ENCODE measurements around the gene NR5A1. TPM values are rescaled to one million over a fixed set of nuclear protein-coding genes. Genes with fewer than 3 reads are reported as not detected.

NR5A1 gene
- total RNA-seq, 2 experiments from 2014 or later, result not detected

- peak overlapping the region; percentile 58 for H3K4me3 Mint-ChIP-seq
- no peak for ATAC-seq
These were observed 11.8 kb downstream of the NR5A1 start for GRCh38 chr9:124495126-124496074.

GRCh38 chr9:124493794-124494479 is 13.3 kb downstream of the NR5A1 start:
- Mint-ChIP-seq H3K4me3 (no peak overlapping the region), H3K27me3 (ENCODE audit: low read depth) (no peaks in the 10 kb centered on the region), H3K9me3 (ENCODE audit: insufficient read depth) (no peaks in the 10 kb centered on the region), H3K4me1 (ENCODE audit: low read depth) (peaks cover 20% of the 10 kb centered on the region), H3K27ac (peak overlapping the region; percentile 17), H3K36me3 (ENCODE audit: low read depth) (no peaks in the 10 kb centered on the region)
- ATAC-seq, result no peak
- POLR2A ChIA-PET, result no interaction called here
- CTCF ChIA-PET, result no interaction called here
- DNase-seq, result no peak

More at GRCh38 chr9:124495126-124496074, 11.8 kb downstream of the NR5A1 start:
- Mint-ChIP-seq H3K27ac (peak overlapping the region; percentile 90), H3K4me1 (ENCODE audit: low read depth) (peaks cover 20% of the 10 kb centered on the region), H3K36me3 (ENCODE audit: low read depth) (no peaks in the 10 kb centered on the region), H3K27me3 (ENCODE audit: low read depth) (no peaks in the 10 kb centered on the region), H3K9me3 (ENCODE audit: insufficient read depth) (no peaks in the 10 kb centered on the region)
- ChIA-PET CTCF (interaction anchor here (1.0 kb wide), 1 partner anchor 42 kb away, joined by 4 read pairs; no protein-coding TSS in a partner anchor), POLR2A (no interaction called here)
- no peak for DNase-seq

DNA sequence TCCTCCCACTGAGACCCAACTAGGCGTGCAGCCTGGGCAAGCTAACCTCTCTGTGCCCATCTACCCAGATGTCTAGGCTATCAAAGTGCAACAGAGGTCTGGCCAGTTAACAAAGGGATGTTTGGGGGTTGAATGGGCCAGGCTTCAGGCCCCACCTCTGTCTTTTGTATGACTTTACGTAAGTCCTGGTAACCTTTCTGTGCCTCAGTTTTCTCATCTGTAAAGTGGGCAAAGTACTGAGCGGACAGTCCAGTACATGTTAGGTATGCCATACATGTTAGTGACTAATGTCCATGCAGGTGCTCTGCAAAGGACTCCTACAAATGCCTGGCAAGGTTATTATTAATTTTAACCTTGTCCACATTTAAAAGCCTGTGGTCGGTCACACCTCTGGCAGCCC is 14.0 kb downstream of the NR5A1 start:
- H3K27ac Mint-ChIP-seq, result no peak overlapping the region
- ChIA-PET CTCF (no interaction called here), POLR2A (no interaction called here)
- DNase-seq, result no peak
- no peak for ATAC-seq
- peaks cover 20% of the 10 kb centered on the region for H3K4me1 Mint-ChIP-seq (ENCODE audit: low read depth)
- H3K27me3 Mint-ChIP-seq (ENCODE audit: low read depth), result no peaks in the 10 kb centered on the region
- H3K4me3 Mint-ChIP-seq, result no peak overlapping the region
- H3K36me3 Mint-ChIP-seq (ENCODE audit: low read depth), result no peaks in the 10 kb centered on the region
- no peaks in the 10 kb centered on the region for H3K9me3 Mint-ChIP-seq (ENCODE audit: insufficient read depth)

- no peak for ATAC-seq
- ChIA-PET POLR2A (no interaction called here), CTCF (no interaction called here)
- no peaks in the 10 kb centered on the region for H3K27me3 Mint-ChIP-seq (ENCODE audit: low read depth)
- no peak for DNase-seq
- H3K9me3 Mint-ChIP-seq (ENCODE audit: insufficient read depth), result no peaks in the 10 kb centered on the region
- no peak overlapping the region for H3K27ac Mint-ChIP-seq
- no peaks in the 10 kb centered on the region for H3K36me3 Mint-ChIP-seq (ENCODE audit: low read depth)
- no peak overlapping the region for H3K4me3 Mint-ChIP-seq
- peaks cover 20% of the 10 kb centered on the region for H3K4me1 Mint-ChIP-seq (ENCODE audit: low read depth)
These were observed 14.4 kb downstream of the NR5A1 start for GRCh38 chr9:124492818-124493217.

DNA sequence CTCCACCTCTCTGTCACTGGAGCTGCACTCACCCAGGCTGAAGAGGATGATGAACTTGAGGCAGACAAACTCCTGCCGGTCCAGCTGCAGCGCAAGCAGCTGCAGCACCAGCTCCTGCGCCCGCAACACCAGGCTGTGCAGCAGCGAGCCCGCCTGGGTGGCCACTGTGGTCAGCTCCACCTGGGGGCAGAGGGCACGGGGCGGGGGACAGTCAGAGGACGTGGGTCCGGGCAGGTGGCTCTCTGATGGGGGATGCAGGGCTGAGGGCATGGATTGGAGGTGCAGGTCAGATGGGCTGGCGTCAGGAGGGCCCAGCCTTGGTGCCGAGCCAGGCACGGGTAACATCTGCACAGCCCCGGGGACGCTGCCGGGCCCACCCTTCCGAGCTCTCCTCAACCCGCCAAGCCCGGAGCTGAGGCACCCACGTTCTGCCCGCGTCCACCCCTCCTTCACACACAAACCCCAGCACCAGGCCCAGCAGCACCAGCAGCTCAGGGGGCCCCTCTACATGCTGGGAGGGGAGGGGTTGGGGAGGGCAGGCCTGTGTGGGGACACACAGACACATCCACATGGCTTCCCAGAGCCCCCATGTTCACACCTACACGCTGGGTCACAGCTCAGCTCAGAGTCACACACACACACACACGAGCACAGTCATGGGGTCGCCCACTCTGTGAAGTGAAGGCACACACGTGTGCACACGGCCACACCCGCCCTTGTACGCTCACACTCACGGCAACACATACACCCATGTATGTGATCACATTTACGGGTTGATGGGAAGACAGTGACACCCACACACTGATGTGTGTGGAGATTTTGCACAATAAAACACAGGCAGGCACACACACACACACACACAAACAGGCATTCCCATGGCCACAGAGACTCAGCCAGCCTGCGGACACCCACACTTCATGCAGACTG is 15.9 kb downstream of the NR5A1 start:
- ChIA-PET CTCF (no interaction called here), POLR2A (no interaction called here)
- Mint-ChIP-seq H3K9me3 (ENCODE audit: insufficient read depth) (no peaks in the 10 kb centered on the region), H3K4me3 (no peak overlapping the region), H3K27me3 (ENCODE audit: low read depth) (no peaks in the 10 kb centered on the region), H3K27ac (no peak overlapping the region), H3K4me1 (ENCODE audit: low read depth) (peaks cover 13% of the 10 kb centered on the region), H3K36me3 (ENCODE audit: low read depth) (no peaks in the 10 kb centered on the region)
- no peak for DNase-seq
- ATAC-seq, result no peak

DNA sequence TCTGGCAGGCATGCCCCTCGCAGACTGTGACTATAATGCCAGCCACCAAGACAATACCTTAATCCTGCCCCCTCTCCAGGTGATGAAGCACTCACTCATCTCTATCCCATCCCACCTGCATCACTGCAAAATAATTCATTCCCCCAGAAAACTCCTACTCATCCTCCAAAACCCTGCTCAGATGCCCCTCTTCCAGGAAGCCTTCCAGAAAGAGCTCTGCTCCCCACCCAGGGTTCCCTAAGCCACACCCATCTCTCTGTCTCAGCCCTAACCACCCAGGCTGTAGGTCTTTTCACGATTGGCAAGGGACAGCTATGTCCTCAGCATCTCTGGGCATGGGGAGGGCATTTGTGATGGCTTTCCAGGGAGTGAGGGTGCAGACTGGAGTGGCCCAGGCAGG is 17.2 kb downstream of the NR5A1 start:
- no peak overlapping the region for H3K27ac Mint-ChIP-seq
- DNase-seq, result no peak
- ChIA-PET POLR2A (no interaction called here), CTCF (no interaction called here)
- H3K4me3 Mint-ChIP-seq, result no peak overlapping the region
- no peaks in the 10 kb centered on the region for H3K4me1 Mint-ChIP-seq (ENCODE audit: low read depth)
- no peaks in the 10 kb centered on the region for H3K27me3 Mint-ChIP-seq (ENCODE audit: low read depth)
- no peaks in the 10 kb centered on the region for H3K9me3 Mint-ChIP-seq (ENCODE audit: insufficient read depth)
- no peaks in the 10 kb centered on the region for H3K36me3 Mint-ChIP-seq (ENCODE audit: low read depth)
- no peak for ATAC-seq

GRCh38 chr9:124489222-124489621 is 18.0 kb downstream of the NR5A1 start:
- DNase-seq (no peak), ATAC-seq (no peak)
- Mint-ChIP-seq H3K4me1 (ENCODE audit: low read depth) (no peaks in the 10 kb centered on the region), H3K27me3 (ENCODE audit: low read depth) (no peaks in the 10 kb centered on the region), H3K9me3 (ENCODE audit: insufficient read depth) (no peaks in the 10 kb centered on the region), H3K4me3 (no peak overlapping the region), H3K36me3 (ENCODE audit: low read depth) (no peaks in the 10 kb centered on the region), H3K27ac (no peak overlapping the region)
- ChIA-PET POLR2A (no interaction called here), CTCF (no interaction called here)

DNA sequence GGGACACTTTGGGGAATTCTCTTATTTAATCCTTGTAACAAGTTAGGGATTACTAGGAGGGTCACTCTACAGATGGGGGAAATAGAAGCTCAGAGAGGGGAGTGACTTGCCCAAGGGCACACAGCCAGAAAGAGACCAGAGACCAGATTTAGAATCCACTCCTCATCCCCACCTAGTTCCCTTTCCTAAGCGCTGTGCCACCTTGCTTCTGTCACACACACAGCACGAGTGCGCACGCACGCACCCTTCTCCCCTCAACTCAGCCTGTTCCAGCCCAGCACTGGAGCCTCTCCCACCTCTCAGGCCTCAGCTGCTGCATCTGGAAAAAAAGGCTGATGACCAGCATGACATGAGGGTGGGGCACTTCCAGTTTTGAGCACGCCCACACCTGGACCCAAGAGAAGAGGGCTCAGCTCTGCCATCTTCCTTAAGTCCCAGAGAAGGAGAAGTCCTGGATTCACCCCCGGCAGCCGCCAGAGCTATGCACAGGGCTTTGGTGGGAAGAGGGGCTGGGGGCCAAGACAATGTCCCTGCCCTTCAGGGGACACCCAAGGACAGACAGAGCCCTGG is 18.5 kb downstream of the NR5A1 start:
- no peak overlapping the region for H3K27ac Mint-ChIP-seq
- H3K36me3 Mint-ChIP-seq (ENCODE audit: low read depth), result no peaks in the 10 kb centered on the region
- H3K27me3 Mint-ChIP-seq (ENCODE audit: low read depth), result no peaks in the 10 kb centered on the region
- no peak for DNase-seq
- ChIA-PET CTCF (no interaction called here), POLR2A (no interaction called here)
- H3K4me3 Mint-ChIP-seq, result no peak overlapping the region
- no peaks in the 10 kb centered on the region for H3K4me1 Mint-ChIP-seq (ENCODE audit: low read depth)
- no peak for ATAC-seq
- H3K9me3 Mint-ChIP-seq (ENCODE audit: insufficient read depth), result no peaks in the 10 kb centered on the region

DNA sequence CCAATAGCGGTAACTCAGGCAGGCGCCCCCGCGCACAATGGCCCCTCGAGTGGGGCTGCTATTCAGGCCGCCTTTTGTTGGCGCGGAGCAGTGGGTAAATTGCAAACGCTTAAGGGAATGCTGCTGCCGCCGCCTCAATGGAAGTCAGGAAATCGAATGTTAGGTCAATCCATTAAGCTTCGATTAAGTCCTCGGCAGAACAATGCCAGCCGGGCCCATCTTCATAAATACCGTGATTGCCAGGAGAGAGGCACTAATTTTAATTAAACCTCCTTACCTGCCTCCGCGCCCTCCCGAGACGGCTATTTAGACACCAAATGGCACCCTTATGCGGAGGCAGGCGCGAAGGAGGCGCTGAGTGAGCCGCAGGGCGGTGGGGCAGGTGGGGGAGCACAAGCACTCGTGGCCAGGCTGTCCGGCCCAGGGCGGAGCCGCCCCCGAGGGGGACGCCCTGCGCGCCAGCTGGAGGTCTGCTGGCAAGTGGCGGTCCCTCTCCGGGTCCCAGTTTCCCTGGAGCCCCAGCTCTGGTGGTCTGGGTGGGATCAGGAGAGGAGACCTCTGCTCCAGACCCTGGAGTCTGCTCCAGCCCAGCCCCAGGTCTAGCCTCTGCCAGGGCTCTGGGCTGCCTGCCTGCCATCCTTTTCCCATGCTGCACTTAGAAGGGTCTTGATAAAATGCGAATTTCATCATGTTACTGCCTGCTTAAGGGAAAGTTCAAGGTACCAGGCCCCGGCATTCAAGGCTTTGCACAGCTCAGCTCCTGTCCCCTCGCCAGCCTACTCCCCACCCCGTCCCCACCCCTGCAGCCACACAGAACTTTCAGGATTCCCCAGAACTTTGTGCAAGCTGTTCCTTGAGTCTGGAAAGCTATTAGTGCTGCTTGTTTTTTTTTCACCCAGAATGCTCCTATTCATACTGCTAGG is 19.7 kb downstream of the NR5A1 start:
- Mint-ChIP-seq H3K36me3 (ENCODE audit: low read depth) (no peaks in the 10 kb centered on the region), H3K27me3 (ENCODE audit: low read depth) (no peaks in the 10 kb centered on the region), H3K4me3 (no peak overlapping the region), H3K4me1 (ENCODE audit: low read depth) (no peaks in the 10 kb centered on the region), H3K27ac (no peak overlapping the region), H3K9me3 (ENCODE audit: insufficient read depth) (no peaks in the 10 kb centered on the region)
- CTCF ChIA-PET, result interaction anchor here (0.5 to 0.7 kb wide), 2 partner anchors 737 to 746 kb away, joined by 3 read pairs; no protein-coding TSS in a partner anchor
- no peak for ATAC-seq
- POLR2A ChIA-PET, result no interaction called here
- DNase-seq, result no peak

DNA sequence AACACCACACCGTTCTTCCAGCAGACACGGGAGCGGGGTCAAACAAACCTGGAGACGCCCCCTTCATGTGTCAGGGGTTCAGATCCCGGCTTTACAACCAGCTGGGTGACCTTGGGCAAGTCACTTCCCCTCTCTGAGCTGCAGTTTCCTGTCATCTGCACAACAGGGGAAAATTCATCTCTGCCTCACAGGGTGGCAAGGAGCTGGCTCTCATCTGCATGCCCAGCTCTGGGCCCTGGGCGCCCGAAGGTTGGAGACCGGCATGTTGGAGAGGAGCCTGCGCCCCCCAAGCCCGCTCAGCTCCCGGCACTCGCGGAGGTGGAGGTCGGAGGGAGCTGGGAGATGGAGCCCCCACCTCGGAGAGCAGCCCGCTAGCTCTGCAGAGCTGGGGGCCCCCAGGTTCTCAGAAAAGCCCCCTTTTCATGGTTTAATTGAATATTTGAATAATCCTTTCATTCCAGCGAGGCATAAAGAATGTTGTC is 20.4 kb downstream of the NR5A1 start:
- ChIA-PET CTCF (interaction anchor here (0.7 kb wide), 1 partner anchor 747 kb away, joined by 3 read pairs; no protein-coding TSS in a partner anchor), POLR2A (no interaction called here)
- Mint-ChIP-seq H3K4me3 (no peak overlapping the region), H3K4me1 (ENCODE audit: low read depth) (no peaks in the 10 kb centered on the region), H3K36me3 (ENCODE audit: low read depth) (no peaks in the 10 kb centered on the region), H3K27me3 (ENCODE audit: low read depth) (no peaks in the 10 kb centered on the region), H3K9me3 (ENCODE audit: insufficient read depth) (no peaks in the 10 kb centered on the region), H3K27ac (no peak overlapping the region)
- DNase-seq, result no peak
- ATAC-seq, result no peak
